Mammary epithelial cell (primary cell): Measurements from ENCODE around the gene SLC47A2.

Experiments used
- EZH2 ChIP-seq: IDR thresholded peaks from 2 replicates; pipeline ENCODE4 v1.6.1; 2012; ENCODE audit warnings: low read length, inconsistent platforms, borderline replicate concordance
- TF ChIP-seq, protein P1 (sequence below), 2 donors: IDR thresholded peaks in 1 of 2; conservative IDR thresholded peaks in 1 of 2; 2 replicates each; pipeline ENCODE4 v1.5.1; 2011 to 2012; ENCODE audit warnings: inconsistent platforms in 2 of 2, low read length in 2 of 2, mild to moderate bottlenecking in 2 of 2, control low read depth in 1 of 2, low read depth in 1 of 2; ENCODE audit not compliant: insufficient read depth in 1 of 2; ENCODE audit errors: extremely low read depth in 1 of 2

DNA sequence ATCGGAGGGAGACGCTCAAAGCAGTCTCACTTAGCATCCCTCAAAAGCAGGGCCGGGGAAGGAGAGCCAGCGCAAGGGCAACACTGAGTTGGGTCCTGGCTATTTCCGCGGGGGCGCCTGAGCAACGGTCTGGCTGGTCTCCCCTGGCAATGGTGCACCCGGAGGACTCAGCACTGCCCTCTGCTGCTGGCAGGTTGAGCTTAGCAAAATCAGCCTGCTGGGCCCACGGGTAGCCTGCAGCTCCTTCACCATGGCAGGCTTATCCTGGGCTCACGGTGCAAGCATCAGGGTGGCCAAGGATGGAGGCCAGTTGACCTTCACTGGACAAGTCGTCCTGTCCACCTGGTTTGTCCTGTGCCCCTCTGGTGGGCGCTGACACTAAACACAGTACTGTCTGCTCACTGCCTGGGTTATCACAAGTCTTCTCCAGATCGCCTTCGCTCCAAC is 46.2 kb upstream of the SLC47A2 start:
- TF ChIP-seq, protein P1, sequence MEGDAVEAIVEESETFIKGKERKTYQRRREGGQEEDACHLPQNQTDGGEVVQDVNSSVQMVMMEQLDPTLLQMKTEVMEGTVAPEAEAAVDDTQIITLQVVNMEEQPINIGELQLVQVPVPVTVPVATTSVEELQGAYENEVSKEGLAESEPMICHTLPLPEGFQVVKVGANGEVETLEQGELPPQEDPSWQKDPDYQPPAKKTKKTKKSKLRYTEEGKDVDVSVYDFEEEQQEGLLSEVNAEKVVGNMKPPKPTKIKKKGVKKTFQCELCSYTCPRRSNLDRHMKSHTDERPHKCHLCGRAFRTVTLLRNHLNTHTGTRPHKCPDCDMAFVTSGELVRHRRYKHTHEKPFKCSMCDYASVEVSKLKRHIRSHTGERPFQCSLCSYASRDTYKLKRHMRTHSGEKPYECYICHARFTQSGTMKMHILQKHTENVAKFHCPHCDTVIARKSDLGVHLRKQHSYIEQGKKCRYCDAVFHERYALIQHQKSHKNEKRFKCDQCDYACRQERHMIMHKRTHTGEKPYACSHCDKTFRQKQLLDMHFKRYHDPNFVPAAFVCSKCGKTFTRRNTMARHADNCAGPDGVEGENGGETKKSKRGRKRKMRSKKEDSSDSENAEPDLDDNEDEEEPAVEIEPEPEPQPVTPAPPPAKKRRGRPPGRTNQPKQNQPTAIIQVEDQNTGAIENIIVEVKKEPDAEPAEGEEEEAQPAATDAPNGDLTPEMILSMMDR (conservative IDR thresholded peaks at IDR 0.05 in 1 of 2, IDR thresholded peaks at IDR 0.05 in 1 of 2; ENCODE audit: extremely low read depth in 1 of 2, insufficient read depth in 1 of 2, low read depth in 1 of 2, low read length in 2 of 2): peak; percentile 60 to 82
- no peak for TF ChIP-seq EZH2
